ENCODE measurements around the gene LARGE1. TPM values are rescaled to one million over a fixed set of nuclear protein-coding genes. Genes with fewer than 3 reads are reported as not detected.

The LARGE1 gene
- total and polyA plus RNA-seq, 2 of the 8 experiments (the other 6 are each of a cell fraction or from before 2014, with no cell fraction given): 43.7 to 83.0 TPM

DNA sequence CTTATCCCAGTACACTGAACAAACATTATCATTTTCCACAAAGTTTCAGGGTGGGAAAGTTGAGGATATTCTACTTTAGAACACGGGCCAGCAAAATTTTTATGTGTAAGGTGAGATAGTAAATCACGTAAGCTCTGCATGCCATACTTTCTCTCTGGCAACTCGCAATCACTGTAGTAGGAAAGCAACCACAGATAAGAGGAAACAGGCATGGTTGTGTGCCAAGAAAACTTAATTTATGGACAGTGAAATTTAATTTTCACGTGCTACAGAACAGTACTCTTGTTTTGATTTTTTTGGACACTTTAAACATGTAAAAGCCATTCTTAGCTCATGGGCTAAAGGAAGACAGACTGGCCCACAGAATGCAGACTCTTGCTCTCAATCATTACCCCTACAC lies 82.5 kb downstream of the LARGE1 start:
- Histone ChIP-seq H2BK20ac (ENCODE audit: low read length) (0 out of 2 replicates have a peak overlapping the region, but pooled peaks have one; percentile 55), H3K4ac (replicated peaks; ENCODE audit: insufficient read length, low read depth, low read length) (no peak overlapping the region), H4K20me1 (replicated peaks in 1 of 2; ENCODE audit: control insufficient read depth in 1 of 2, insufficient read depth in 2 of 2, low read length in 2 of 2) (peaks cover 0 to 9% of the 10 kb centered on the region in 2 experiments), H2AFZ (ENCODE audit: low read length) (no peak overlapping the region), H3K9me3 (ENCODE audit: insufficient read depth in 2 of 2, low read depth in 1 of 2, low read length in 1 of 2) (no peaks in the 10 kb centered on the region), H2BK5ac (ENCODE audit: low read depth, low read length) (no peak overlapping the region), H3K4me3 (ENCODE audit: extremely low read depth in 1 of 4, insufficient read depth in 2 of 4, low read depth in 3 of 4, low read length in 4 of 4) (no peak overlapping the region), H3K4me1 (replicated peaks in 1 of 4; ENCODE audit: control insufficient read depth in 3 of 4, insufficient read depth in 4 of 4, low read length in 3 of 4) (peaks cover 10 to 38% (median 34%) of the 10 kb centered on the region in 4 experiments; a peak in 6 of 7 replicates), H3K27ac (ENCODE audit: low read depth, low read length) (peak overlapping the region; percentile 5; the same call in 1 of the 2 replicates), H4K8ac (ENCODE audit: extremely low read depth, insufficient read depth, low read length) (no peak overlapping the region), H2AK5ac (ENCODE audit: low read depth, low read length) (no peak overlapping the region), H3K36me3 (ENCODE audit: control insufficient read depth in 2 of 4, insufficient read depth in 4 of 4, low read length in 3 of 4) (no peaks in the 10 kb centered on the region), H2BK120ac (replicated peaks; ENCODE audit: low read depth, low read length) (no peak overlapping the region), H3K79me1 (ENCODE audit: low read depth, low read length) (peaks cover 18% of the 10 kb centered on the region), H3K14ac (ENCODE audit: insufficient read length) (no peak overlapping the region), H3K18ac (ENCODE audit: extremely low read depth, low read length) (no peak overlapping the region), H2BK12ac (ENCODE audit: low read depth, low read length) (no peak overlapping the region), H3K56ac (replicated peaks; ENCODE audit: insufficient read length, low read depth, low read length) (no peak overlapping the region), H4K5ac (ENCODE audit: insufficient read length, low read depth, low read length) (no peak overlapping the region), H2BK15ac (ENCODE audit: low read length) (no peak overlapping the region), H3K27me3 (replicated peaks in 1 of 4; ENCODE audit: control insufficient read depth in 3 of 4, extremely low read depth in 1 of 4, insufficient read depth in 3 of 4, low read length in 3 of 4) (no peaks in the 10 kb centered on the region), H3K79me2 (ENCODE audit: control insufficient read depth in 1 of 2, insufficient read depth in 2 of 2, low read length in 2 of 2) (peaks cover 15 to 98% of the 10 kb centered on the region in 2 experiments; a peak in 3 of 4 replicates), H3K23ac (ENCODE audit: insufficient read length) (no peak overlapping the region), H4K91ac (replicated peaks; ENCODE audit: insufficient read length, low read length) (no peak overlapping the region), H3K9ac (replicated peaks in 1 of 4; ENCODE audit: extremely low read depth in 1 of 4, low read depth in 3 of 4, low read length in 3 of 4) (no peak overlapping the region), H3K23me2 (ENCODE audit: low read depth, low read length) (no peaks in the 10 kb centered on the region), H3K4me2 (ENCODE audit: insufficient read depth in 1 of 2, low read depth in 2 of 2, low read length in 2 of 2) (no peak overlapping the region)
- CTCF ChIA-PET (ENCODE audit: partially characterized antibody): interaction anchor here (1.1 kb wide), 1 partner anchor 10 kb away, joined by 3 read pairs; no protein-coding TSS in a partner anchor
- POLR2A ChIA-PET (ENCODE audit: partially characterized antibody): interaction anchor here (1.1 to 1.3 kb wide), 2 partner anchors 13 to 79 kb away, joined by 3 to 7 read pairs; no protein-coding TSS in a partner anchor
- DNase-seq (ENCODE audit: low read depth in 1 of 2, low spot score in 2 of 2) (no peak), FAIRE-seq (no peak)
- WGBS, 2 experiments (ENCODE audit: extremely low coverage in 1 of 2, insufficient coverage in 1 of 2, insufficient read length in 1 of 2, insufficient replicate concordance in 2 of 2, low coverage in 1 of 2, low lambda C conversion rate in 2 of 2, missing lambda C conversion rate in 1 of 2): 95% methylated on average over 4 of the region's 4 CpGs; no CpG with 5 or more reads in 1 of the 2 experiments
- no peak for TF ChIP-seq SP1 (IDR thresholded peaks at IDR 0.05; ENCODE audit: low read depth, low read length)
- no peak for TF ChIP-seq POLR2A (IDR thresholded peaks at IDR 0.05; ENCODE audit: control extremely low read depth in 1 of 2, low read depth in 2 of 2, low read length in 2 of 2)
- TF ChIP-seq RFX5 (IDR thresholded peaks at IDR 0.05; ENCODE audit: borderline replicate concordance, low read depth, low read length): no peak
- TF ChIP-seq GTF2F1 (IDR thresholded peaks at IDR 0.05; ENCODE audit: borderline replicate concordance, low read depth, low read length): no peak
- TF ChIP-seq SIRT6 (IDR thresholded peaks at IDR 0.05; ENCODE audit: low read length): no peak
- TF ChIP-seq RBBP5 (IDR thresholded peaks at IDR 0.05; ENCODE audit: borderline replicate concordance, low read depth, low read length): no peak
- TF ChIP-seq ZNF274 (IDR thresholded peaks at IDR 0.05; ENCODE audit: borderline replicate concordance, extremely low read depth, low read length): no peak
- no peak for TF ChIP-seq CHD1 (IDR thresholded peaks at IDR 0.05; ENCODE audit: low read depth, low read length)
- no peak for TF ChIP-seq KDM1A (IDR thresholded peaks at IDR 0.05; ENCODE audit: borderline replicate concordance, low read length)
- no peak for TF ChIP-seq EGR1 (IDR thresholded peaks at IDR 0.05; ENCODE audit: borderline replicate concordance, low read depth, low read length)
- TF ChIP-seq YY1 (IDR thresholded peaks at IDR 0.05; ENCODE audit: low read depth, low read length): no peak
- TF ChIP-seq EP300 (IDR thresholded peaks at IDR 0.05; ENCODE audit: borderline replicate concordance in 1 of 2, low read depth in 2 of 2, low read length in 2 of 2): no peak
- no peak for TF ChIP-seq NANOG (IDR thresholded peaks at IDR 0.05; ENCODE audit: insufficient read depth, low read depth, low read length, poor library complexity, severe bottlenecking)
- TF ChIP-seq, protein P1, sequence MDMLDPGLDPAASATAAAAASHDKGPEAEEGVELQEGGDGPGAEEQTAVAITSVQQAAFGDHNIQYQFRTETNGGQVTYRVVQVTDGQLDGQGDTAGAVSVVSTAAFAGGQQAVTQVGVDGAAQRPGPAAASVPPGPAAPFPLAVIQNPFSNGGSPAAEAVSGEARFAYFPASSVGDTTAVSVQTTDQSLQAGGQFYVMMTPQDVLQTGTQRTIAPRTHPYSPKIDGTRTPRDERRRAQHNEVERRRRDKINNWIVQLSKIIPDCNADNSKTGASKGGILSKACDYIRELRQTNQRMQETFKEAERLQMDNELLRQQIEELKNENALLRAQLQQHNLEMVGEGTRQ (IDR thresholded peaks at IDR 0.05; ENCODE audit: low read length): no peak
